ENCODE data around the gene AMER3. TPM values are rescaled to one million over a fixed set of nuclear protein-coding genes. Genes with fewer than 3 reads are reported as not detected.

AMER3 gene
- total RNA-seq, 1 donor from 2014 or later: not detected

- no peak for DNase-seq (ENCODE audit: extremely low read depth, low read depth, low spot score)
Observed at GRCh38 chr2:130778781-130779180, 23.4 kb downstream of the AMER3 start.

GRCh38 chr2:130785466-130786055 is 30.2 kb downstream of the AMER3 start:
- DNase-seq (ENCODE audit: extremely low read depth, low read depth, low spot score): no peak

DNA sequence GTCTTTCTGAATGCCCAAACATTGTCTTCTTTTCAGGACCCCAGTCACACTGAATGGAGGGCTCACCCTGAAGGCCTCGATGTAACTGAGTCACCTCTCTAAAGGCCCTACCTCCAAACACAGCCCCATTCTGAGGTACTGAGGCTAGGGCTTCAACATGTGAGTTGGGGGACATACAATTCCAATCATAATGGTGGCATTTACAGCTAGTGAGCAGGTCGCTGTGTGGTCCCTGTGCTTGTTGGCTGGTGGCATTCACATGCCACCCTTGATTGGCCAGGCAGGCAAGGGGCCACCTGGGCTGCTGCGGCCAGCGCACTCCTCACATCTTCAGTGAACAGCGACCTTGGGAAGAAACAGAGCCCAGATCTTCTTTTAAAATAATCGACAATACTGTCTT is 30.7 kb downstream of the AMER3 start:
- DNase-seq (ENCODE audit: extremely low read depth, low read depth, low spot score): no peak

GRCh38 chr2:130787841-130788240 is 32.5 kb downstream of the AMER3 start:
- no peak for DNase-seq (ENCODE audit: extremely low read depth, low read depth, low spot score)

- DNase-seq (ENCODE audit: extremely low read depth, low read depth, low spot score): no peak
Observed at GRCh38 chr2:130790312-130790711, 35.0 kb downstream of the AMER3 start.

- DNase-seq (ENCODE audit: extremely low read depth, low read depth, low spot score): no peak
Observed at GRCh38 chr2:130790804-130791616, 35.7 kb downstream of the AMER3 start.

GRCh38 chr2:130791617-130791939 is 36.2 kb downstream of the AMER3 start:
- no peak for DNase-seq (ENCODE audit: extremely low read depth, low read depth, low spot score)

- DNase-seq (ENCODE audit: extremely low read depth, low read depth, low spot score): no peak
Observed at GRCh38 chr2:130795431-130795830, 40.1 kb downstream of the AMER3 start.

- DNase-seq (ENCODE audit: extremely low read depth, low read depth, low spot score): no peak
Observed at GRCh38 chr2:130796290-130796689, 41.0 kb downstream of the AMER3 start.

DNA sequence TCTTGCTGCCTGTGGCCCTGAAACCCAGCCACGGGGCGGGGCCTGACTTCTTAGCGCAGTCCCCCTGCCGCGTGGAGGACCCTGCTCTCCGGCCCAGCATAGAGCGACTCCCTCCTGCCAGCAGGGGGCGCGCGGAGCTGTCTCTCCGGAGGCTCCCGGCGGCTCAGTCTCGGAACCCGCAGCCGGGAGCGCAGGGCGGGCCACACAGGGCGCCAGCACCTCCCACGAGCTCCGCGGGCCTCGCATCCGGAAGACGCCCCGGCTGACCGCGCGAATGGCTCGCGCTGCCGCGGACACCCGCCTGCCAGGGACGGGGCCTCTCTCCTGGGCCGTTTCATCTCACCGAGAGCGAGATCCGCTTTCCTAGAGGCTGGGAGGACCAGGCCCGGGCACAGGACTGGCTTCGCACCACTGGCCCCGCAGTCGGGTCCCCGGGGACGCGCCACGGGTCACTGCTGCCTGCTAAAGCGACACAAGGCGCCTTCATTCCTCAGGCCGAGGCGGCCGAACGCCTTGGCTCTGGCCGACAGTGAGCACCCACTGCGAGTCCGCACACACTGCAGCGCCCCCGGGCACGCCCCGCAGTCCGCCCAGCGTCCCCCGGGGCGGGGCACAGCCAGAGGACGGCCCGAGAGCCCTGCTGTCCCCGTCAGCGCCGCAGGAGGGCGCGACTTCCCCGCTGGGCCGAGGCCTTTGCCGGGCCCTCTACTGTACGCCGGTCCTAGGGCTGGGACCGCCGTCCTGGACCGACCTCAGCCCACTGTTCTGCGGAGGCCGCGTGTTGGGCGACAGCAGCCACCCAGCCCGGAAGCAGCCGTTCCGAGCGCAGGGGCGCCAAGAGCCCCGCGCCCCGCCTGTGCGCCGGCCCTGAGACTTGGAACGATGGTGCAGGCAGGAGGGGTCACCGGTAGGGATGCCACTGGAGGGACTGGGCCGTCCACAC is 42.4 kb downstream of the AMER3 start:
- DNase-seq (ENCODE audit: extremely low read depth, low read depth, low spot score): no peak

- no peak for DNase-seq (ENCODE audit: extremely low read depth, low read depth, low spot score)
Observed at GRCh38 chr2:130798472-130799218, 43.3 kb downstream of the AMER3 start.

GRCh38 chr2:130799295-130799694 is 44.0 kb downstream of the AMER3 start:
- DNase-seq (ENCODE audit: extremely low read depth, low read depth, low spot score): no peak

GRCh38 chr2:130805613-130806012 is 50.3 kb downstream of the AMER3 start:
- no peak for DNase-seq (ENCODE audit: extremely low read depth, low read depth, low spot score)

- no peak for DNase-seq (ENCODE audit: extremely low read depth, low read depth, low spot score)
Observed at GRCh38 chr2:130806370-130806769, 51.0 kb downstream of the AMER3 start.

GRCh38 chr2:130807659-130808385 is 52.5 kb downstream of the AMER3 start:
- DNase-seq (ENCODE audit: extremely low read depth, low read depth, low spot score): no peak

DNA sequence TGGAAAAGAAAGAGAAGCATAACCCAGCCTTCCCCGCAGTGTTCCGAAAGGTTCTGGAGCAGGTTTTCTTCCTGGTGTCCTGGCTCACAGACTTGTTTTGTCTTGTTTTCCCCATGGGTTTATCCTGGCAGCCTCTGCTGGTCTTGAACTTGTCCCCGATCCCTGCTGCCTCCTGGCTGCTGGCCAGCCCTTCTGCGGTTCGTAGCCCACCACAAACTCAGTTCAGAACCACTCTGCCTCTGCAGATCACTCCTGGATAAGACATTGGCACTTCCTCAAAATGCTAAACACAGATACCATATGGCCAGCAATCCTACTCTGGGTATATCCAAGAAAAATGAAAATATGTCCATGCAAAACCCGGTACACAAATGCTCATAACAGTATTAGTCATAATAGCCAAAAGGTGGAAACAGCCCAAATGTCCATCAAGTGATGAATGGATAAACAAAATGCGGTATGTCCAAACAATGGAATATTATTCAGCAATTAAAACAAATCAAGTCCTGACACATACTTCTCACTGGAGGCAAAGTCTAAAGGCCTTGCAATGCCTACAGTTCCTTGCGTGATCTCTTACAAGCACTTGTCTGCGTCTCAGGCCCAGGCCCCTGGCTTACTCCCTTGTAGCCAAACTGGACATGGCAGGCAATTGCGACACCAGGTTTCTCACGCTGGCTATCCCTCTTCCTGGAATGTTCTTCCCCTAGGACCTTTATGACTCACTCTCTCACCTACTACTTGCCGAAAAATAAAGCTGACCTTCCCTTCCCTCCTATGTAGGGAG is 53.3 kb downstream of the AMER3 start:
- DNase-seq (ENCODE audit: extremely low read depth, low read depth, low spot score): no peak

DNA sequence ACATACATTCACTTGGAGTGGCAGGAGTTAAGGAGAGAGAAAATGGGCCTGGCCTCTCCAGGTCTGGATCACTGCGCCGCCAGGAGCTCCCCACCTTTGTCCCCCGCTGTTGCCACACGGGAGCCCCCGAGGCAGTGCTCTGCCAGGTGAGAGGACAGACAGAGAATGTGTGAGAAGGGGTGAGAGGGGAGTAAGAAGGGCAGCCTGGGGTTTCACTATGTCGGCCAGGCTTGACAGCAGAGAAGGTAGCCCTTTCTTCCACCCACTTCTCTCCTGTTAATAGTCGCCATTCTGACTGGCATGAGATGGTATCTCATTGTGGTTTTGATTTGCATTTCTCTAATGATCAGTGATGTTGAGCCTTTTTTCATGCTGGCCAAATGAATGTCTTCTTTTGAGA is 55.1 kb downstream of the AMER3 start:
- DNase-seq (ENCODE audit: extremely low read depth, low read depth, low spot score): no peak

- DNase-seq (ENCODE audit: extremely low read depth, low read depth, low spot score): no peak
Observed at GRCh38 chr2:130813722-130814121, 58.4 kb downstream of the AMER3 start.

DNA sequence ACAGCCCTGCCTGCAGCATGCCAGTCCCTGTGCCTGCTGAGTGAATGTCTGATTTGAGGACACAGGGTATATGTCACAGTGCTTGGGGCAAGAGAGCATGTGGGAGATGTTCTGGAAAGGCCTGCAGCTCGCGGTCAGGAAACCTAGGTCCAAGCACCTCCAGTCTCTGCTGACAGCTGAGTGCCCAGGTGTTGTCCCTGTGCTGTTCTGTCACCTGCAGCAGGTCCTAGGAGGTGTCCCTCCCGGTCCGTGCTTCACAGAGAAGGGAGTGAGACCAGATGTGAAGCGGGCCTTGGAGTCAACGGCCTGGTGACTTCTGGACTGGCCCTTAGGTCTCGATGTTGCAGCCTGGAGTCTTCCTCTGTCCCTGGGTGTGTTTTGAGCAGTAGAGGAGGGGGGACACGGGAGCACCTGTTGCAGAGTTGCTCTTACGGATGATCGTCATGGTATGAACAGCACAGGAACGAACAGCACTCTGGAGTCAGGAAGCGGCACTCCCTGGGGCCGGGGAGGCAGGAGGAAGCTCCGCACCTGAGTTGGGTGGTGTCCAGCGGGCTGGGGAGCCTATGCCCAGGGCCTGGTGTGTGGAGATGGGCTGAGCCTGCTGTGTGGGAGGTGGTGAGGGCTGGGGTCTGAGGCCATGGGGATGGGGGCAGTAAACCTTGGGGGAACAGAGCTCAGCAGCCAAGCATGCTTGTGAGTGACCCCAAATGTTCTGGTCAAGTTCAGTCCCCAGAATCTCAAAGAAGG is 59.8 kb downstream of the AMER3 start:
- DNase-seq (ENCODE audit: extremely low read depth, low read depth, low spot score): no peak

Data from glomerular endothelial cell (primary cell).